ENCODE data around the gene MTURN. TPM values are rescaled to one million over a fixed set of nuclear protein-coding genes. Genes with fewer than 3 reads are reported as not detected.

The MTURN gene
- total RNA-seq, 1 experiment from 2014 or later, result 89.4 TPM

DNA sequence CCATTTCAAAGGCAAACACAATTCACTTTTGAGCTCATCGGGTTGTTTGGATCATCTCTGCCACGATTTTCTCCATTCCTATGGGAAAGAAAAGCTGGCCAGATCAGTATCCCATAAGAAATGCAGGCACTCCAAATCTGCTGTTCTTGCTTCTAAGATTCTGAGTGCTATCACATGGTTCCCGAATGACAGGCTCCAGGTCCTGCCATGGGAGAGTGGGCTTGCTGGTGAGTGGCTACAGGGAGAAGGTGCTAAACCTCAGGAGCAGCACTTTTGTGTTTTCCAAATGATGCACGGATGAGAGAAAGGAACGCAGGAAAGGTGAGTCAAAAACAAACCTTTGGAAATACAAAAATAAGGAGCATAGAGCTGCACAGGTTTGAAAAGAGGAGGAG, 32.1 kb downstream of the MTURN start:
- Histone ChIP-seq H3K36me3 (ENCODE audit: insufficient read depth, low read length) (peaks cover 8% of the 10 kb centered on the region; the same call in 1 of the 2 replicates), H3K4me2 (ENCODE audit: low read depth, low read length, poor library complexity, severe bottlenecking) (no peak overlapping the region), H3K27me3 (ENCODE audit: low read length) (no peaks in the 10 kb centered on the region), H3K4me3 (ENCODE audit: low read length) (no peak overlapping the region), H3K9me3 (ENCODE audit: low read length) (no peaks in the 10 kb centered on the region), H3K79me2 (ENCODE audit: low read length) (peaks cover 25% of the 10 kb centered on the region), H3K4me1 (ENCODE audit: low read length) (peaks cover 64% of the 10 kb centered on the region), H4K20me1 (ENCODE audit: insufficient read depth, low read depth, low read length) (no peaks in the 10 kb centered on the region), H3K27ac (ENCODE audit: low read length) (0 out of 2 replicates have a peak overlapping the region, but pooled peaks have one; percentile 91), H3K9ac (ENCODE audit: low read length) (no peak overlapping the region), H2AFZ (ENCODE audit: low read length) (no peak overlapping the region), H3K9me2 (replicated peaks; ENCODE audit: insufficient read depth, low read length) (no peaks in the 10 kb centered on the region)
- DNase-seq, result no peak

DNA sequence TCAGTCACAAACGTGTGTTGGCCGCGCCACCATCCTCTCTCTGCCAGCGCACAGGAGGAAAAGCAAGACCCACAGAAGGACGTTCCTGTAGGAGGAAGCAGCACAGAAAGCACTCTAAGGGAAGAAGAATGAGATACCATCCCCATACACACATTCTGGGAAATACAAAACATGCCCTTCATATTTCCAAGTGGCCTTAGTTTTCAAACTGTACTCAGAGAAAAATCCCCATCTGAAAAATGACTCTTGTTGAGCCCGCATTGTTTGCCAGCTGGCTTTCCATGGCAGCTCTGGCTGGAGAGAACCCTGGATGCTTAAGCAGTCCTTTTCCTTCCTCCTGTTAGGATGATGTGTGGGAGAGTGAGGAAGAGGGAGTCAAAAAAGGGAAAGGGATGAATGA, 33.1 kb downstream of the MTURN start:
- no peaks in the 10 kb centered on the region for H3K27me3 ChIP-seq (ENCODE audit: low read length)
- H3K79me2 ChIP-seq (ENCODE audit: low read length), result peaks cover 20% of the 10 kb centered on the region
- H3K27ac ChIP-seq (ENCODE audit: low read length), result 0 out of 2 replicates have a peak overlapping the region, but pooled peaks have one; percentile 6
- peaks cover 64% of the 10 kb centered on the region for H3K4me1 ChIP-seq (ENCODE audit: low read length)
- no peak overlapping the region for H3K4me2 ChIP-seq (ENCODE audit: low read depth, low read length, poor library complexity, severe bottlenecking)
- no peaks in the 10 kb centered on the region for H3K9me3 ChIP-seq (ENCODE audit: low read length)
- H3K9ac ChIP-seq (ENCODE audit: low read length), result no peak overlapping the region
- H3K4me3 ChIP-seq (ENCODE audit: low read length), result no peak overlapping the region
- no peaks in the 10 kb centered on the region for H4K20me1 ChIP-seq (ENCODE audit: insufficient read depth, low read depth, low read length)
- no peaks in the 10 kb centered on the region for H3K9me2 ChIP-seq (replicated peaks; ENCODE audit: insufficient read depth, low read length)
- peaks cover 8% of the 10 kb centered on the region; the same call in 1 of the 2 replicates for H3K36me3 ChIP-seq (ENCODE audit: insufficient read depth, low read length)
- no peak for DNase-seq
- H2AFZ ChIP-seq (ENCODE audit: low read length), result no peak overlapping the region

DNA sequence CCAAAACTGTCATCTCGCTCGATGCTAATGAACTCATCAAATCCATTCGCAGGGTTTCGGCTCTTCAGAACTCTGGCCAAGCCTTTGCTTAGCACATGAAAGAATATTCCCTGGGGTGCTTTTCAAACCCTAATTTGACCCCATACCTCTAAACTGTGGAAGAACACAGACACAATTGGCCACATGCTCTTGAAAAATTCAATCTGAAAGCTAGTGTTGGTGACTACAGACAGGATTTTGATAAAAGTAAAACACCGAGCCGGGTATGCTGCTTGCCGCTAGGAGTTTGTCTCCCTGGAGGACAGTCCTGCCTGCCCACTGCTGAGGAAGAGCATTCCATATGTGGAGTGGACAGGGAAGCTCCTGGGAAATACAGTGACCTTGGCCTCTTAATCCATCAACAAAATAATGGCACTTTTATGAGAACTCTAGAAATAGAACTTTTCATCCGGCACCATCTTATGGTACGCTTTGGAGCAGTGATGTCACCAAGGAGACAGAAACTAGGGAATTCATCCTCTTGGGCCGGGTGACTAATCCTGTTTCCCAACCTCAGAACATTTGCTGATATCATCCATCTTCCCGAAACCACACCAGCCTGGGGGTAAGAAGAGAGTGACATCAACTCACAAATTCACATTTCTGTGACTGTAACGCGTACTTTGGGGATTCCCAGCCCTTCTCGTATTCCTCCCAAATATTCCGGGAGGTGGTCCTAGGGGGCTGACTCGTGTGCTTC, 34.2 kb downstream of the MTURN start:
- no peak for DNase-seq
- 0 out of 2 replicates have a peak overlapping the region, but pooled peaks have one; percentile 92 for H3K27ac ChIP-seq (ENCODE audit: low read length)
- H3K79me2 ChIP-seq (ENCODE audit: low read length), result peaks cover 9% of the 10 kb centered on the region
- peaks cover 64% of the 10 kb centered on the region for H3K4me1 ChIP-seq (ENCODE audit: low read length)
- H4K20me1 ChIP-seq (ENCODE audit: insufficient read depth, low read depth, low read length), result no peaks in the 10 kb centered on the region
- H3K36me3 ChIP-seq (ENCODE audit: insufficient read depth, low read length), result peaks cover 8% of the 10 kb centered on the region; the same call in 1 of the 2 replicates
- H3K9me3 ChIP-seq (ENCODE audit: low read length), result no peaks in the 10 kb centered on the region
- no peak overlapping the region for H3K4me3 ChIP-seq (ENCODE audit: low read length)
- H2AFZ ChIP-seq (ENCODE audit: low read length), result no peak overlapping the region
- no peaks in the 10 kb centered on the region for H3K9me2 ChIP-seq (replicated peaks; ENCODE audit: insufficient read depth, low read length)
- no peak overlapping the region for H3K9ac ChIP-seq (ENCODE audit: low read length)
- no peak overlapping the region for H3K4me2 ChIP-seq (ENCODE audit: low read depth, low read length, poor library complexity, severe bottlenecking)
- H3K27me3 ChIP-seq (ENCODE audit: low read length), result no peaks in the 10 kb centered on the region

DNA sequence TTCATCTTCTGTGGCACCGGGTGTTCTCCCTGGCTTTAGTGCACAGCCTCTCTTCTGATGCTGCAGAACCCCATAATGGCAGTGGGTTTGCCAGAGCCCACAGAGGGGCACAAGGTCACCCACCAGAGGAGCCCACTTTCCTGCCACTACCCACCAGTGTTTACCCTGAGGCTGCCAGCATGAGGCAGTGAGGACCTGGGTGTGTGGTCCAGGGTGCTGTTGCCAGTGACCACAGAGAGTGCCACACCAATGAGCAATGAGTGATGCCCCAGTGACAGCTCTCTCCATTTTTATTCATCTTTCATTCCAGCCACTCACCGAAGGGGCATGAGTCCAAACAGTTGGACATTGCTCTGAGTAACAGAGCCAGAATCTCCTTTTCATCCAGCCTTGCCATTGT, 34.8 kb downstream of the MTURN start:
- Histone ChIP-seq H3K27me3 (ENCODE audit: low read length) (no peaks in the 10 kb centered on the region), H3K79me2 (ENCODE audit: low read length) (peaks cover 6% of the 10 kb centered on the region), H3K27ac (ENCODE audit: low read length) (peak overlapping the region; percentile 92), H4K20me1 (ENCODE audit: insufficient read depth, low read depth, low read length) (no peaks in the 10 kb centered on the region), H3K36me3 (ENCODE audit: insufficient read depth, low read length) (peaks cover 8% of the 10 kb centered on the region; the same call in 1 of the 2 replicates), H3K9me2 (replicated peaks; ENCODE audit: insufficient read depth, low read length) (no peaks in the 10 kb centered on the region), H3K4me1 (ENCODE audit: low read length) (peaks cover 64% of the 10 kb centered on the region), H3K4me2 (ENCODE audit: low read depth, low read length, poor library complexity, severe bottlenecking) (no peak overlapping the region), H3K4me3 (ENCODE audit: low read length) (no peak overlapping the region), H3K9me3 (ENCODE audit: low read length) (no peaks in the 10 kb centered on the region), H3K9ac (ENCODE audit: low read length) (no peak overlapping the region), H2AFZ (ENCODE audit: low read length) (no peak overlapping the region)
- DNase-seq, result no peak

DNA sequence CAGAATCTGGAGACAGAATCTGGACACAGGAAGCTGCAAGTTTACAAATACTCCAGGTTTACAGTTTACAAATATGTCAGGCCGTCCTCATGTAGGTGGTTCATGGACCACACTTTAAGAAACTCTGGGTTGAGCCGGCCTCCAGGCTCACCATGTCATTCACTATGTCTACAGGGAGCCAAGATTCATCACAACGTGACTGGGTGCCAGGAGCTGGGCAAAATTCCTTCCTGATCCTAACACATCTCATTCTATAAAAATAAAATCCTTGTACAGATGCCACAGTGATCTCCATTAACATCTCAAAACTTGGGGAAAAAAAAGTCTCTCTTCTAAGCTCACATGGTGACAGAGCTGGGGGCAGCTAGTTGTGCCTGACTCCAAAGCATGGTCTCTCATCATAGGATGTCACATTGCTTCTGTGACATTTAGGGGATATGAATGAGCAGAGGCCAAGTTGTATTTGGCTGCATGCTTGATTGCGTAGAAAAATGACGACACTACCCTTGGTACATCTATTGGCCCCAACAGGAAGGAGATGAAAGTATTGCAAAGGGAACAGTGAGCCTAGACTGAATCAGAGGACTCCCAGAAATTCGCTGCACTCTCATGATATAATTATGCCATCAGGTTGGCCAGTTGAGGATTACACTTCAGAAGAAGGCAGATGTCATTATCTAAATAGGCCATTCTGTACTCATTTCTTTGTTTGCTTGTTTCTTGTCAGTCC, 35.9 kb downstream of the MTURN start:
- Histone ChIP-seq H3K79me2 (ENCODE audit: low read length) (no peaks in the 10 kb centered on the region), H4K20me1 (ENCODE audit: insufficient read depth, low read depth, low read length) (no peaks in the 10 kb centered on the region), H2AFZ (ENCODE audit: low read length) (no peak overlapping the region), H3K27me3 (ENCODE audit: low read length) (no peaks in the 10 kb centered on the region), H3K27ac (ENCODE audit: low read length) (peak overlapping the region; percentile 92), H3K9me3 (ENCODE audit: low read length) (no peaks in the 10 kb centered on the region), H3K36me3 (ENCODE audit: insufficient read depth, low read length) (peaks cover 3% of the 10 kb centered on the region; the same call in 1 of the 2 replicates), H3K4me2 (ENCODE audit: low read depth, low read length, poor library complexity, severe bottlenecking) (no peak overlapping the region), H3K4me3 (ENCODE audit: low read length) (no peak overlapping the region), H3K9me2 (replicated peaks; ENCODE audit: insufficient read depth, low read length) (no peaks in the 10 kb centered on the region), H3K9ac (ENCODE audit: low read length) (peak overlapping the region; percentile 4; the same call in 1 of the 2 replicates), H3K4me1 (ENCODE audit: low read length) (peaks cover 65% of the 10 kb centered on the region)
- no peak for DNase-seq

DNA sequence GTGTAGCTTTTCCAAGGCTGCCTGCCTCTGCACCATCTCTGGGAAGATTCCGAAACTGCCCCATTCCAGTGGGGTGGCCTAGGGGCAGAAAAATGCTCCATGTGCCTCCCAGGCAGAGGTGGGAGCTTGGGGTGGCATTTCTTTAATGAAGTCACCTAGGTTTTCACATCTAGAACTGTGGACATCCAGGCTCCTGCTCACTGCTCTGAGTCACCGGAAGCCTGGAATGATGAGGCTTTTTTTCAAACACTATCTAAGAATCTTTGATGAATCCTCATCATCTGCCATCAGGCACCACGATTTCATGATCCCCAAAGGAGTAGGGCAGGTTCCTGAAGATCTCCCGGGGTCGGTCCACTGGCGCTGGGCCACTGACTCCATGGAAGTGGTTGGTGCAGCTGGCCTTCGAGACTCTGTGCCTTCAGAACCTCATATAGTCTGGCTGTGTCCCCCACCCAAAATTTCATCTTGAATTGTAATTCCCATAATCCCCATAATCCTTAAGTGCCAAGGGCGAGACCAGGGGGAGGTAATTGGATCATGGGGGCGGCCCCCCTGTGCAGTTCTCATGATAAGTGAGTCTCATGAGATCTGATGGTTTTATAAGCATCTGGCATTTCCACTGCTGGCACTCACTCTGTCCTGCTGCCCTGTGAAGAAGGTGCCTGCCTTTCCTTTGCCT, 37.1 kb downstream of the MTURN start:
- H4K20me1 ChIP-seq (ENCODE audit: insufficient read depth, low read depth, low read length), result no peaks in the 10 kb centered on the region
- no peak overlapping the region for H2AFZ ChIP-seq (ENCODE audit: low read length)
- peak overlapping the region; percentile 52 for H3K4me2 ChIP-seq (ENCODE audit: low read depth, low read length, poor library complexity, severe bottlenecking)
- no peaks in the 10 kb centered on the region for H3K9me2 ChIP-seq (replicated peaks; ENCODE audit: insufficient read depth, low read length)
- no peak overlapping the region for H3K4me3 ChIP-seq (ENCODE audit: low read length)
- H3K4me1 ChIP-seq (ENCODE audit: low read length), result peaks cover 78% of the 10 kb centered on the region
- H3K27me3 ChIP-seq (ENCODE audit: low read length), result no peaks in the 10 kb centered on the region
- DNase-seq, result no peak
- H3K9ac ChIP-seq (ENCODE audit: low read length), result peak overlapping the region; percentile 58; the same call in 1 of the 2 replicates
- no peaks in the 10 kb centered on the region for H3K9me3 ChIP-seq (ENCODE audit: low read length)
- peak overlapping the region; percentile 92 for H3K27ac ChIP-seq (ENCODE audit: low read length)
- no peaks in the 10 kb centered on the region; the same call in 1 of the 2 replicates for H3K79me2 ChIP-seq (ENCODE audit: low read length)
- no peaks in the 10 kb centered on the region for H3K36me3 ChIP-seq (ENCODE audit: insufficient read depth, low read length)

DNA sequence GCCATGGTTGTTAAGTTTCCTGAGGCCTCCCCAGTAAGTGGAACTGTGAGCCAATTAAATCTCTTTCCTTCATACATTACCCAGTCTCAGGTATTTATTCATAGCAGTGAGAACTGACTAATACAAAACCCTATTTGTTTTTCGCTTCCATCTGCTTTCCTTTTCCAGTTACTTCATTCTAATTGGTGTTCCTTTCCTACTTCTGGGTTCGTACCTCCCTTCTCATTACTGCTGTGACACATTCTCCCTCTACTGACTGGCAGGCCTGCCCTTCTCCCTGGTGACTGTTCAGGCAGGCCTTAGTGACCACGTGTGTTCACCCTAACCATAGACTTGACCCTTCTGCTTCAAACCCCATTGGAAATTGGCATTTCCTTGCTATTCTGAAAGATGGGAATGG, 37.7 kb downstream of the MTURN start:
- no peaks in the 10 kb centered on the region for H3K36me3 ChIP-seq (ENCODE audit: insufficient read depth, low read length)

More for the DNA sequence above, 37.7 kb downstream of the MTURN start:
- Histone ChIP-seq H3K4me3 (ENCODE audit: low read length) (no peak overlapping the region), H3K79me2 (ENCODE audit: low read length) (no peaks in the 10 kb centered on the region; the same call in 1 of the 2 replicates), H3K9me2 (replicated peaks; ENCODE audit: insufficient read depth, low read length) (no peaks in the 10 kb centered on the region), H3K27ac (ENCODE audit: low read length) (peak overlapping the region; percentile 92), H3K27me3 (ENCODE audit: low read length) (no peaks in the 10 kb centered on the region), H4K20me1 (ENCODE audit: insufficient read depth, low read depth, low read length) (no peaks in the 10 kb centered on the region), H3K9ac (ENCODE audit: low read length) (peak overlapping the region; percentile 58), H2AFZ (ENCODE audit: low read length) (no peak overlapping the region), H3K4me1 (ENCODE audit: low read length) (peaks cover 83% of the 10 kb centered on the region), H3K9me3 (ENCODE audit: low read length) (no peaks in the 10 kb centered on the region), H3K4me2 (ENCODE audit: low read depth, low read length, poor library complexity, severe bottlenecking) (peak overlapping the region; percentile 52)
- no peak for DNase-seq
